Caco-2 (cell line): Measurements from ENCODE around the gene CRADD. TPM values are rescaled to one million over a fixed set of nuclear protein-coding genes. Genes with fewer than 3 reads are reported as not detected.

Source experiments
- BruUV-seq: library from RNA; stranded (reverse); fragments of 400-500 nt; replicated peaks from 2 replicates; lab custom pipeline; 2021; lab: Mats Ljungman, UMichigan
- CTCF ChIA-PET: fragments of 300-600 bp; sonication (Branson Sonifier 250); formaldehyde crosslinking; loops from one replicate; lab custom pipeline; 2022; ENCODE audit warnings: antibody characterized with exemption; lab: Charles Lee
- POLR2A ChIA-PET: fragments of 300-600 bp; sonication (Branson Sonifier 250); formaldehyde crosslinking; loops from one replicate; lab custom pipeline; 2022; ENCODE audit warnings: antibody characterized with exemption; lab: Charles Lee
- DNase-seq, 2 experiments: peaks; one replicate each; pipeline versions ENCODE4 v3.0.0 to v3.0.0-alpha.2; 2020 to 2022
- H3K27me3 ChIP-seq: replicated peaks from 2 replicates; pipeline ENCODE4 v1.6.0; 2011; ENCODE audit warnings: low read length; ENCODE audit not compliant: control insufficient read depth, insufficient read depth
- H3K36me3 ChIP-seq: 2 replicates; pipeline ENCODE4 v1.5.1; 2011; ENCODE audit warnings: low read length; ENCODE audit not compliant: control insufficient read depth, insufficient read depth
- H3K4me1 ChIP-seq: fragments of 250-450 bp; sonication (Bioruptor Pico); 2 replicates; pipeline ENCODE4 v1.5.1; 2020; ENCODE audit warnings: mild to moderate bottlenecking
- H3K4me3 ChIP-seq: 2 replicates; pipeline ENCODE4 v1.5.1; 2011; ENCODE audit warnings: low read depth, mild to moderate bottlenecking, control low read depth, low read length
- H3K9me3 ChIP-seq: fragments of 250-450 bp; sonication (Bioruptor Pico); 2 replicates; pipeline ENCODE4 v1.5.1; 2020; ENCODE audit warnings: mild to moderate bottlenecking, moderate library complexity
- H3K27ac Mint-ChIP-seq: one replicate; pipeline ENCODE4 v1.8.0; 2022; ENCODE audit warnings: mixed read lengths; ENCODE audit not compliant: unreplicated experiment
- H3K27me3 Mint-ChIP-seq: one replicate; pipeline ENCODE4 v1.8.0; 2022; ENCODE audit warnings: mixed read lengths; ENCODE audit not compliant: insufficient read depth, unreplicated experiment
- H3K36me3 Mint-ChIP-seq: one replicate; pipeline ENCODE4 v1.8.0; 2022; ENCODE audit warnings: mild to moderate bottlenecking, mixed read lengths; ENCODE audit not compliant: insufficient read depth, unreplicated experiment
- H3K4me1 Mint-ChIP-seq: one replicate; pipeline ENCODE4 v1.8.0; 2022; ENCODE audit warnings: low read depth, mixed read lengths; ENCODE audit not compliant: unreplicated experiment
- H3K4me3 Mint-ChIP-seq: one replicate; pipeline ENCODE4 v1.8.0; 2022; ENCODE audit warnings: mild to moderate bottlenecking, moderate library complexity, mixed read lengths; ENCODE audit not compliant: unreplicated experiment
- H3K9me3 Mint-ChIP-seq: one replicate; pipeline ENCODE4 v1.8.0; 2022; ENCODE audit warnings: mixed read lengths; ENCODE audit not compliant: unreplicated experiment
- CTCF ChIP-seq, 2 experiments: fragments of 200-600 bp in 1 of 2; IDR thresholded peaks; 1 replicate in 1 of 2; 2 replicates in 1 of 2; pipeline versions ENCODE4 v1.5.1 to v1.8.0; 2011 to 2022; ENCODE audit warnings: antibody characterized with exemption in 1 of 2, control low read depth in 1 of 2, inconsistent platforms in 1 of 2, low read depth in 1 of 2, low read length in 1 of 2, mild to moderate bottlenecking in 1 of 2, moderate library complexity in 1 of 2; ENCODE audit not compliant: insufficient read depth in 1 of 2, severe bottlenecking in 1 of 2, unreplicated experiment in 1 of 2
- intact Hi-C: fragments of 100-400 bp; cut with micrococcal nuclease; formaldehyde crosslinking; loops from one replicate; pipeline ENCODE4 v1.10.0; 2022; ENCODE audit not compliant: unreplicated experiment
- total RNA-seq: library from RNA; stranded (reverse); gene quantifications from 2 replicates; pipeline ENCODE4 v1.2.3, GENCODE V29; 2022

Gene CRADD
- total RNA-seq, 1 experiment from 2014 or later, result 29.2 TPM

GRCh38 chr12:93813972-93814821 lies 137.0 kb downstream of the CRADD start:
- H3K27me3 Mint-ChIP-seq, result no peaks in the 10 kb centered on the region
- no peaks in the 10 kb centered on the region for H3K36me3 ChIP-seq
- intact Hi-C loops, result no loop called here
- H3K4me3 ChIP-seq, result no peak overlapping the region
- H3K27ac Mint-ChIP-seq, result no peak overlapping the region
- H3K9me3 Mint-ChIP-seq, result no peaks in the 10 kb centered on the region
- H3K4me1 Mint-ChIP-seq, result peaks cover 6% of the 10 kb centered on the region
- no peaks in the 10 kb centered on the region for H3K9me3 ChIP-seq
- no peak for TF ChIP-seq CTCF (IDR thresholded peaks at IDR 0.05; ENCODE audit: insufficient read depth in 1 of 2, low read depth in 1 of 2, low read length in 1 of 2, severe bottlenecking in 1 of 2, unreplicated experiment in 1 of 2)
- 0 out of 2 replicates have a peak, but pooled peaks cover 3% of the 10 kb centered on the region for H3K4me1 ChIP-seq
- CTCF ChIA-PET, result no interaction called here
- BruUV-seq, result no TSS peak
- DNase-seq, result no peak
- POLR2A ChIA-PET, result no interaction called here
- H3K27me3 ChIP-seq, result no peaks in the 10 kb centered on the region
- peaks cover 12% of the 10 kb centered on the region for H3K36me3 Mint-ChIP-seq
- H3K4me3 Mint-ChIP-seq, result no peak overlapping the region

GRCh38 chr12:93818488-93819049 lies 141.4 kb downstream of the CRADD start:
- no peak overlapping the region for H3K27ac Mint-ChIP-seq
- H3K4me1 ChIP-seq, result 0 out of 2 replicates have a peak, but pooled peaks cover under 1% of the 10 kb centered on the region
- H3K36me3 Mint-ChIP-seq, result peaks cover 13% of the 10 kb centered on the region
- no peaks in the 10 kb centered on the region for H3K9me3 ChIP-seq
- H3K4me3 Mint-ChIP-seq, result no peak overlapping the region
- H3K27me3 ChIP-seq, result no peaks in the 10 kb centered on the region
- H3K9me3 Mint-ChIP-seq, result no peaks in the 10 kb centered on the region
- POLR2A ChIA-PET, result no interaction called here
- intact Hi-C loops, result no loop called here
- CTCF ChIA-PET, result no interaction called here
- TF ChIP-seq CTCF (IDR thresholded peaks at IDR 0.05; ENCODE audit: insufficient read depth in 1 of 2, low read depth in 1 of 2, low read length in 1 of 2, severe bottlenecking in 1 of 2, unreplicated experiment in 1 of 2), result no peak
- H3K36me3 ChIP-seq, result no peaks in the 10 kb centered on the region
- peaks cover 3% of the 10 kb centered on the region for H3K4me1 Mint-ChIP-seq
- no peaks in the 10 kb centered on the region for H3K27me3 Mint-ChIP-seq
- H3K4me3 ChIP-seq, result no peak overlapping the region
- BruUV-seq, result no TSS peak
- no peak for DNase-seq

- Histone ChIP-seq H3K27me3 (no peaks in the 10 kb centered on the region), H3K36me3 (no peaks in the 10 kb centered on the region), H3K4me1 (0 out of 2 replicates have a peak, but pooled peaks cover 3% of the 10 kb centered on the region), H3K9me3 (no peaks in the 10 kb centered on the region), H3K4me3 (no peak overlapping the region)
- CTCF ChIA-PET, result no interaction called here
- BruUV-seq, result no TSS peak
- H3K4me1 Mint-ChIP-seq, result no peaks in the 10 kb centered on the region
- no peak for TF ChIP-seq CTCF (IDR thresholded peaks at IDR 0.05; ENCODE audit: insufficient read depth in 1 of 2, low read depth in 1 of 2, low read length in 1 of 2, severe bottlenecking in 1 of 2, unreplicated experiment in 1 of 2)
- no peak overlapping the region for H3K27ac Mint-ChIP-seq
- POLR2A ChIA-PET, result no interaction called here
- no peak overlapping the region for H3K4me3 Mint-ChIP-seq
- H3K36me3 Mint-ChIP-seq, result peaks cover 13% of the 10 kb centered on the region
- no peak for DNase-seq
- intact Hi-C loops, result no loop called here
- no peaks in the 10 kb centered on the region for H3K27me3 Mint-ChIP-seq
- no peaks in the 10 kb centered on the region for H3K9me3 Mint-ChIP-seq
These were observed 141.9 kb downstream of the CRADD start for GRCh38 chr12:93819050-93819491.
